ENCODE data around the gene NUP98.
"Not testable (repeated sequence)": the region's sequence is repeated elsewhere in the genome, so short reads cannot be mapped to it uniquely, and the experiment has no call there.

NUP98 gene

GRCh38 chr11:3796801-3797328 is 489 bp downstream of the NUP98 start:
- no peak for DNase-seq

- DNase-seq = peak; percentile 47
These were observed 1.0 kb downstream of the NUP98 start for GRCh38 chr11:3796346-3796745.

- no peak for DNase-seq
These were observed 1.4 kb downstream of the NUP98 start for GRCh38 chr11:3796002-3796311.

GRCh38 chr11:3795131-3796001 is 2.0 kb downstream of the NUP98 start:
- DNase-seq = no peak

- DNase-seq = peak; percentile 51
These were observed 3.0 kb downstream of the NUP98 start for GRCh38 chr11:3794387-3794786.

GRCh38 chr11:3786781-3787428 is 10.4 kb downstream of the NUP98 start:
- DNase-seq = no peak

GRCh38 chr11:3783611-3784010 is 13.7 kb downstream of the NUP98 start:
- no peak for DNase-seq

GRCh38 chr11:3782963-3783362 is 14.4 kb downstream of the NUP98 start:
- DNase-seq = no peak

- DNase-seq = no peak
These were observed 15.9 kb downstream of the NUP98 start for GRCh38 chr11:3781423-3781822.

GRCh38 chr11:3775736-3776406 is 21.5 kb downstream of the NUP98 start:
- DNase-seq = no peak

GRCh38 chr11:3773180-3773579 is 24.2 kb downstream of the NUP98 start:
- no peak for DNase-seq

- DNase-seq = no peak
These were observed 29.8 kb downstream of the NUP98 start for GRCh38 chr11:3767536-3767935.

- not testable (repeated sequence) for DNase-seq
These were observed 30.5 kb downstream of the NUP98 start for GRCh38 chr11:3766836-3767235.

- no peak for DNase-seq
These were observed 33.1 kb downstream of the NUP98 start for GRCh38 chr11:3764266-3764665.

GRCh38 chr11:3755151-3755550 is 42.2 kb downstream of the NUP98 start:
- DNase-seq = no peak

GRCh38 chr11:3753110-3753509 is 44.2 kb downstream of the NUP98 start:
- DNase-seq = no peak

GRCh38 chr11:3747704-3748103 is 49.6 kb downstream of the NUP98 start:
- no peak for DNase-seq

- DNase-seq = no peak
These were observed 52.2 kb downstream of the NUP98 start for GRCh38 chr11:3745161-3745560.

- DNase-seq = no peak
These were observed 58.6 kb downstream of the NUP98 start for GRCh38 chr11:3738723-3739122.

- no peak for DNase-seq
These were observed 59.1 kb downstream of the NUP98 start for GRCh38 chr11:3738241-3738640.

- no peak for DNase-seq
These were observed 59.9 kb downstream of the NUP98 start for GRCh38 chr11:3737386-3737933.

- no peak for DNase-seq
These were observed 60.5 kb downstream of the NUP98 start for GRCh38 chr11:3736816-3737215.

GRCh38 chr11:3735827-3736226 is 61.5 kb downstream of the NUP98 start:
- DNase-seq = no peak

All from activated effector memory CD4-positive, alpha-beta T cell treated with anti-CD3 and anti-CD28 coated beads, Interleukin-2, amount 50 U/mL, for 16 hours (primary cell).